Head of caudate nucleus (tissue), 42 donors: ENCODE measurements around the gene TRABD.

Experiments
- DNase-seq, 42 donors: peaks; one replicate each; pipeline versions ENCODE4 v3.0.0 to v3.0.0-alpha.2; 2020 to 2021; ENCODE audit warnings: mixed read lengths in 7 of 42
- intact Hi-C: fragments of 100-400 bp; cut with DNase I; formaldehyde crosslinking; loops from one replicate; pipeline ENCODE4 v1.15.0; 2022

TRABD gene

DNA sequence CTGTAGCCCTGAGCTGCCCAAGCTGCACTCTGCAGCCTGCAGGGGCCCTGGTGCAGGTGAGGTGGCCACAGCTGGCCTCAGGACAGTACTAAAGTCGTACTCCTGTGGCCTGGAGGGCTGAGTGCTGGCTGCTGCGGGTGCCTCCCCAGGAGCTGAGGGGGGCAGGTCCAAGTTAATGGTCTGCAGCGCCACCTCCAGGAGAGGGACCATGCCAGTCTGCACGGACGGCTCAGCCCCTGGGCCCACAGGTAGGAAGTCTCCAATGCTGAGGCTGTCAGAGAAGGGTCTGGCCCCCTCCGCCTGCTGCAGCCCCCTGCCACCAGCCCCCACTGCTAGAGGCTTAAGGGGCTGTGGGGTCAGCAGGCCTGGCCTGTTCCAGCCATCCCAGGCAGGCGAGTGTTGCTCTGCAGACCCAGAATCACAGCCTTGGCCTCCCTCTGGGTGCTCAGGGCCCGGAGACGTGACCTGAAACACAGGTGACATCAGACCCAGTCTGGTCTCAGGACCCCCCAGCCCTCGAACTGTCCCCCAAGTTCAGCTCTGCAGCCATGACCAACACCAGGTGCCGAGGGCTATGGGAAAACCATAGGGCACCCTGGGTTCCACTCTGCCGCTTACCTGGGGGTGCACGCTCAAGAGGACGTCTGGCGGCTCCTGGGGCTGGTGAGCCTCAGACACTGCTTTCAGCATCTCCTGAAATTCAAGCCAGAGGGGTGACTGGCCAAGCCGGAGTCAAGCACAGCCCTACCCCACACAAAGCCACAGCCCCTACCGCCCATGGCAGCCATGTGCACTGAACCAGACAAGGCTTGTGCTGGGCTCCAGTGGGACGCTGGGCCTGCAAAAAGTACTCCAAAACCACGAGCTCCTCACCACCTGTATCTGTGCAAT, 35.9 kb downstream of the TRABD start:
- intact Hi-C loops = no loop called here
- no peak for DNase-seq

DNA sequence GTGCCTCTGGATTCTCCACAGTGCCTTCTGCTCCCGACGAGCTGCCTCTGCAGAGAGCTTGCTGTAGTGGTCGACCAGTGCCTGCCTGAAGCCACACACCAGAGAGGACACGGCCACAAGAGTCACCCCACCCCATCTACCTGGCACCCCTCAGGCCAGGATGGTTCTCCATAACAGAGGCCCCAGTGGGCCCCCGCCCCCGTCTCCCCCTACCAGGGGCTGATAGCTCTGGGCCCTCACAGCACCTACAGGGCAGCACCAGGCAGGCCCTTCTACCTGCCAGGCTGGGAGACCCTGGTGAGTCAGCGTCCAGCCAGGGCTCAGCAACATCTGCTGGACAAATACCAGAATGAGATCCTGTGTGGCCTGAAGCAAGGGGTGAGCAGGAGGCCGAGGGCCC, 36.8 kb downstream of the TRABD start:
- intact Hi-C loops = no loop called here
- DNase-seq = no peak

DNA sequence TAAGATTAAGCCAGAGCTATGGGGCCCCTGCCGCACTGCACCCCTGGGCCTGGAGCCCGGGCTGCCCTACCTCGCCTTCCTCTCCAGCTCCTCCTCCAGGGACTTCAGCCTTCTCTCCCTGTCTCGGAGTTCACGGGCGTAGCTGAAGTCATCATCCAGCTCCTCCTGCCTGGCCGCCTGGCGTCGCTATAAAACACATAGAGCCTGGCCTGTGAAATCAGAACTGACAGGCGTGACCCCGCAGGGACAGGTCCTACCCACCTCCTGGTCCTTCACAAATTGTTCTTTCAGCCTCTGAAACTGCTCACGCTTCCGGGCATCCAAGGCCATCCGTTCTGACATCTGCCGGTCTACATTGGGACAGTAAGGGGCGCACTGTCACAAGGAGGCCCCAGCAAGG, 38.4 kb downstream of the TRABD start:
- no peak for DNase-seq
- intact Hi-C loops = no loop called here

DNA sequence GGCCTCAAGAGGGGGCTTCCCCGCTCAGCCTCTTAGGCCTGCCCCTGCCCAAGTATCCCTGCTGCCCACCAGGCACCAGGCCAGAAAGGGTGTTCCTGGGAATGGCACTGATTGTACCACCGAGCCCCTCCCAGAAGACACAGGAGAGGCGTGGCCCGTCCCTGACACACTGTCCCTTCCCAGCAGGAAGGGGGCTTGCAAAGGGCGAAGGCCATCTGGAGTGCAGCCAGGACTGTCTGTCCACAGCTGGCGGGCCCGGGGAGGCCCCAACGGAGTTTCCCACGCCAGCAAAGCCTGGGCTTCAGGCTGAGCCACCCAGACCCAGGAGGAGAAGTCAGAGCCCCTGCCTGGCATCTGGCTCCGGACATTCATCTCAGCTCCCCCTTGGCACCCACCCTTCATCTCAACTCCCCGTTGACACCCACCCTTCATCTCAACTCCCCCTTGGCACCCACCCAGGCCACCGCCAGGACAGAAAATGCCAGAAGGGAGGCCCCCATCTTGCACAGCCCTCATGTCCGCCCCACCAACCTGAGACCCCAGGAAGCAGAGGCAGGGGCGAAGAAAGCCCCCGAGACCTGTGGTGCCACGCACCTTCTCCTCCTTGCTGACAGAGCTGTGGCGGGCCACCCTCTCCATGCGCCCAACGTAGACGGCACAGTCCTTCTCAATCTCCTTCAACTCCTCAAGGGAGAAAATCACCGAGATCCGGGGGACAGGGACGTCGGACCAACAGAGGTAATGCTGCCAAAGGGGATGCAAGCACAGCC, 39.7 kb downstream of the TRABD start:
- DNase-seq = no peak
- intact Hi-C loops = no loop called here

DNA sequence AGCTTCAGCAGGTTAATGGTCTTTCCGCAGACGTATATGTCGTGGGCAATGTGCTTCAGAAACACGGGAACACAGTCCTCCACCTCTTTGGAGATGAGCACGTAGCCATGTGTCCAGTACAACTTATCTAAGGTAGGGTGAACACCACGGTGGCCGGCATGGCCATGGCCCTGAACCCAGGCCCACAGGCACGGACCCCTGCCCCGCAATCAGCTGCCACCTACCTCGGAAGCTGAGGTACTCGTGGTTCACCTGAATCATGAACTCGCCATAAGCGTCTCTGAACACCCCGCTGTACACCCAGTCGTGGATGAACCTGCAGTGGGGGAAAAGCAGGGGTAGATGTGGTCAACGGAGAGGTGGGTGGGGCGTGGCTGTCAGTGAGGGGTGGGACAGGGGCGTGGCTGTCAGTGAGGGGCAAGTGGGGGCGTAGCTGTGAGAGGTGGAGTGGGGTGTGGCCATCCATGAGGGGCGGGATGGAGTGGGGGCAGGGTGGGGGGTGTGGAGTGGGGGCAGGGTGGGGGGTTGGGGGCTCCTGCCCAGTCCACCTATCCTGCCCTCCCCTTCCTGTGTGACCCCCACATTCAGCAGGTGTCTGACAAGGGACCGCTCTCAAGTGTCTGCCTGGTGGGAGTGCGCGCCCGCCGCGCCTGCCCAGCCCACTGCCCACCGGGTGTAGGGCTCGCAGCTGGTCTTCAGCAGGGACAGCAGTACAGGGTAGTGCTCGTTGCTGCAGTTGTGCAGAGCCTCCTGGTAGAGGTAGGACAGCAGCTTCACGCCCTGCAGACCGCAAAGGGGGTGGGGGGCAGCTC, 40.6 kb downstream of the TRABD start:
- intact Hi-C loops = no loop called here
- no peak for DNase-seq

DNA sequence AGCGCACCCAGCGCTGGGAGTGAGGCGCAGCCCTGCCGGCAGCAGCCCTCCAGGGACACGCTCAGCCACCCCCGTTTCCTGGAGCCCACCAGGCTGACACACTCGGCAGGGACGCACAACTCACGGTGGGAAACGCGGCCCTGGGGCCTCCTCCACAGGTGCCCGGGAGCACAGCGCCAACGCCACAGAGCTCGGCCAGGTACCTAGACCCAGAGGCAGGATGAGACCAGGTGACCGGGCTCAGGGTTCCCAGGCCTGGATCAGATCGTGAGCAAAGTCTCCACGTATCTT, 41.1 kb downstream of the TRABD start:
- intact Hi-C loops = no loop called here
- DNase-seq = no peak

DNA sequence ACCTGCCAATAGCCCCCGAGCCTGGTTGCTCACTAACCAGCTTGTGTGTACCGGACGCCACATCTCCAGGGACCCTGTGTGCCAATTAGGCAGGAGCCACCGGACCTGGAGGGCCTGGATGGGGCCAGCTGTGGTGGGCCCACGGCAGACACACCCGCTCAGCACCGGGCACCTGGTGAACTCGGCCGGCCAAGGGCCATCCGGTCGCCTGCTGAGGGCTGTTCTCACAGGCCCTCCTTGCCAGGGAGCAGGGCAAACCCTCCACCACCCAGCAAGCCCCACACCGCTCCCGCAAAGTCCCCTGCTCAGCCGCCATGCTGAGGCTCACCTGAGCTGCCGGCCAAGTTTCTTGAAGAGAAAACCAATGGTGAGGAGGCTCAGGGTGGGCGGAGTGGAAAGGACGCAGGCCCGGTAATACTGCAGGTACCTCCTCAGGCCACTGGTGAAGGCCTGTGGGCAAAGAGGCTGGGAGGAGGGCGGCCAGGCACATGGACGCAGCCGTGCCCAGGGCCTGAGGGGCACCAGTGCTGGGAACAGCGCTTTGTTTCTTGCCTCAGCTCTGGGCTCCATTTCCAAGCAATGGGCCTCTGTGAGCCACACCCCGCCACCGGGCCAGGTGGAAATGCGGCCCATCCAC, 42.0 kb downstream of the TRABD start:
- DNase-seq = no peak
- intact Hi-C loops = no loop called here

DNA sequence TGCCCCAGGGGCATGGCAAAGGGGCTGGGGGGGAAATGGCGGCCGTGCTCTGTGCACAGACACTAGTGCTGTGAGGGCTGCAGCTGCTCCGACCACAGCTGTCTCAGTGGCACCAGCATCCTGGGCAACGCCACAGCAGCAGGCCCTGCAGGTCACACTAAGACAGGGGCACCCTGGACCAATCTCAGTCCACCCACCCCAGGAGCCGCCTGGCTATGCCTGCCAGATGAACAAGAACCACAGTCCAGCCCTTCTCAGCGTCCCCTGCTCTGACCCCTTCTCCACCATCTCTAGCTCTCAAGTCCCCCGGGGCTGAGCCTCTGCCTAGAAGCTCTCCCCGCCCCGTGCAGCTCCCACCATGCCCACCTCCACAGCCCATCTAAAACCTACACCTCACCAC, 42.7 kb downstream of the TRABD start:
- intact Hi-C loops = no loop called here
- DNase-seq = no peak

DNA sequence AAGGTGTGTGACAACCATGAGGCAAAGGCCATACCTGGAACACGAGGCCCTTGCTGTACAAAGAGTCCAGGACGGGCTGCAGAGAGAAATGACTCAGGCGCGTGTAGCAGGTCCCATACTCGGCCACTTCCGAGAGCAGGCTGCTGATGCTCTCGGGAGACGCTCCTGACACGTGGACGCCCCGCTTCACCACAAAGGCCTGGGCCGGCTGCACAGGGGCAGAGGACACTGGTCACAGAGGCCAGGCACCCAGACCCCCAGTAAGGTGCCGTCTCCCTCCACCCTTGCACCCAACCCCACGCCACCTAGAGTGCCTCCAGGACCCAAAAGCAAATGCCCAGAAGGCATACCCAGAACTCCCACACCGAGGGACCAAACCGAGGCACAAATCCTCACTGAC, 43.7 kb downstream of the TRABD start:
- intact Hi-C loops = no loop called here
- DNase-seq = no peak

DNA sequence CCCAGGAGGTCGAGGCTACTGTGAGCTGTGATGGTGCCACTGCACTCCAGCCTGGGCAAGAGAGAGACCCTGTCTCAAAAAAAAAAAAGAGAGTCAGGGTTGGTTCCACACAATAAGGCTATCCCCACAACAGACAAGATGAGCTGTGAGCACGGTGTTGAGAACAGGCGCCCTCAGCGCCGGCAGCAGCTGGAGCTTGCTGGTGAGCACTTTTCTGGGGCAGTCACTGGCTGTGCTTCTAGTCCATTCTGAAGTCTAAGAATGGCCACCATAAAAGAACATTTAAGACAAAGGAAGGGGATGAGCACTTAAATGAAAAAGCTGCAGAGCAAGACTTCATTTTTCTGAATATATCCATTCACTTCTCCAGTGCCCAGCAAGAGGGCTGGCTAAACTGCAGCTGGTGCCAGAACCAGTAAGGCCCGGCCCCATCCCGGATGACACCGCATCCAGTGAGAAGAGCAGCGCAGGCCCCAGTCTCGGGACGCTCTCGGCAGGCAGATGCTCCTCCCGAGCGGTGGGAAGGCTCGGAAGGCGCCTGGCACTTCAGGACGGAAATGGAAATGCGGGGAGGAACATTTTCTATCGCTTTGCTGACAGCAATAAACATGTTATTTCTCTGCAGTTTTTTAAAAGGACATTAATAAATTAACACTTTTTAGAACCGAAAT, 46.9 kb downstream of the TRABD start:
- intact Hi-C loops = no loop called here
- DNase-seq = no peak

DNA sequence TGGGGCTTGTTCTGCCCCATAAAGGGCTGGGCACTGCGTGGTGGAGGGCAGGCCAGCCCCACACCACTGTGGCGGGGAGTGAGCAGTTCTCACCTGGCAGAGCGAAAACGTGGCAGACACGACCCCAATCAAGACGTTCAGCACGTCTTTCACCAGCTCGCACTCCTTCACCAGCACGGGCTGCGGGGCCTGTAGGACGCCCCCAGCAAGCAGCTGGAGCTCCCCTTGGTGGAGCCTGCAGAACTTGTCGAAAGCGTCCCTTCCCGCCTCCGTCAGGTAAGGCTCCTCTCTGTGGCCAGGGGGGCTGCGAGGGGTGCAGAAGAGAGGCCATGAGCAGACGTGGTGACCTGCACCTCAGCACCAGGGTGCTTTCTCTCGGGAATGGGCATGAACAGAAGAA, 47.5 kb downstream of the TRABD start:
- intact Hi-C loops = no loop called here
- DNase-seq = no peak

DNA sequence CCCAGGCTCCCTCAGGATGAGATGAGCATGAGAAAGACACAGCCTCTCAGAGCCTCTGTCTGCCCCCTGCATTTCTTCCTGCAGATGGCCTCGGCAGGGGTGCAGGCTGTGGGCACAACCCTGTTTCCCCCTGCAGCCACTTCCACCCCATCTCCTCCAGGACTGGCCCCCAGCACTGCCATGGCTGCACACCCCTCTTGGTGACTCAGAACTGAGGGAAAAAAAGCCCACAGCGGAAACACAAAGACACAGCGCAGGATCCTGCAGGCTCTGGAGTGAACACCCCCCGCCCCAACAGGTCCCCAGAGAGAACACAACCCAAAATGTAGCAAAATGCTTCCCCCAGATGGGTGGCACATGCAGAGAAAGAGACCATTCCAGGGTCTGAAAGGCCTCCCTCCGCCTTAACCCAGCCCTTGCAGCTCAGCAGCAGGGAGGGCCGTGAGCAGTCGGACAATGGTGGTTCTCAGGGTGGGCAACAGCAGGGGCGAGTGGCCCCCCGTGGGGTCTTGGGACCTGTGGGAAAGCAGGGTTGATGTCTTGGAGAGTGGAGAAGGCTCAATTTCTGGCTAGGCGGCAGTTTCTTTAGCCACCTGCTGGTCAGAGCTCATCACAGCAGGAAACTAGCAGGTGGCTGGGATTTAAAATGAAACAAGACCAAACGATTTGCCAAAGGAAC, 51.2 kb downstream of the TRABD start:
- intact Hi-C loops = no loop called here

DNA sequence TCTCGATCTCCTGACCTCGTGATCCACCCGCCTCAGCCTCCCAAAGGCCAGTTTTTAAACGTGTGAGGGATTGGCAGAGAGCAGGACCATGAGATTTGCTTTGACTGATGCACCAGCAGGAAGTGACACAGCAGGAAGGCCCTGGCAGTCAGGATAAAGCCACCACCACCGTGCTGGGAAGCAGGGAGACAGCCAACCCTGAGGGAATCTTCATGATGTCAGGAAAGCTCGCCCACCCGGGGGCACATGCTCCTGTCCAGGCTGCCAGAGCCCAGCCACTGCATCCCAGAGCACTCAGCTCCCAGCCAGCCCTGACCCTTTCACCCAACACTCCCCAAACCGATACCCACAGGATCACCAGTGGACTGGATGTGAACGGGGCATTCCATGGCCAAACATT, 53.0 kb downstream of the TRABD start:
- intact Hi-C loops = no loop called here
- no peak for DNase-seq

More for the DNA sequence above, 51.2 kb downstream of the TRABD start:
- DNase-seq = no peak

DNA sequence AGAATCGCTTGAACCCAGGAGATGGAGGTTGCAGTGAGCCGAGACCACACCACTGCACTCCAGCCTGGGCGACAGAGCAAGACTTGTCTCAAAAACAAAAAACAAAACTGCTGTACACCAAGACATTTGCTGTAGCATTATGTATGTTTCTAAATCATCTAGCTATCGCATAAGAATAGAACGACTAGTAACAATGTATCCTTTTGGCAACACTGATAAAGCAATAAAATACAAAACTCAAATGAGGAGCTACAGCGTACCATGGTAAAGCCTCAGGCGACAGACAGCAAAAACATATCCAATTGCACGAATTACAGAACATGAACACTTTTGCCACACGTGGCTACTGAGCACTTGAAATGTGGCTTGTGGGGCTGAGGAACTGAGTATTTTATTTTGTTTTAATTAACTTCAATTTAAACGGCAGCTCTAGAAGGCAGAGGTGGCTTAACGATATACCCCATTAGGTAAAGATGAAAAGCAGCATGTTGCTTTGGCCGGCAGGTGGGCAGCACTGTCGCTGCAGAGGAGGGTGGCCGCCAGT, 56.8 kb downstream of the TRABD start:
- DNase-seq = no peak
- intact Hi-C loops = loop anchor here (5.0 to 10.0 kb wide), 2 partner anchors 100 to 262 kb away; partner anchors contain the start of genes LMF2, NCAPH2 and PPP6R2

DNA sequence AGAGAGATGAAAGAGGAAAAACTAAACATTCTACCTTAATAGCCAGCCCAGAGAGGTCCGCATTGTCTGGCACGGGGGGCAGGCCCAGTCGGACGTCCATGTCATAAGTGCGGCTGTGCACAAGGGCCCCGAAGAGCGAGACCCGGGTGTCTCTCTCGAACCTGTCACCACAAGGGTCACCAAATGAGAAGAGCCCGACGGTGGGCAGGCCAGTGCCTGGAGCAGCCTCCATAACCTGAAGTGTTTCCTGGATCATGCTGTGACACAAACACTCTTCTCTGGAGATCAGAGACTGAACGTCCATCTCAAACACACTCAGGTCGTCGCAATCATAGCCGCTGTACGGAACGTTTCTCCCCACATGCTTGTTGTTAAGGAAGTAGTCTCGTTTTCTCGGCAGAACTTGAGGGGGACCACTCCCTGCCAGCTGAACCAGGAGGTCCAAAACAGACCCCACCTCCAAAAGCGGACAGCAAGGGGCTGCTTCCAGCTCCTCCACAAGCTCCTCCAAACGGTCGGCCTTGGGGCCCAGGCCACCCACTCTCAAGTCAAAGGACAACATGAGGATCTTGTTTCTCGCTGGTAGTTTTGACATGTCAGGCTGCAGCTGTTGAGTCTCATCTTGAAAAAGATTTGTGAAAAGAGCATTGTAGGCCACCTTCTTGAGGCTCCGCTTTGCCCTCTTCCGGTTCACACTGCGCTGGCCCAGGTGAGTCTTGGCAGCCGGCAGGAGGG, 58.1 kb downstream of the TRABD start:
- intact Hi-C loops = loop anchor here (5.0 to 10.0 kb wide), 2 partner anchors 98 to 261 kb away; partner anchors contain the start of genes LMF2, NCAPH2 and PPP6R2
- no peak for DNase-seq

DNA sequence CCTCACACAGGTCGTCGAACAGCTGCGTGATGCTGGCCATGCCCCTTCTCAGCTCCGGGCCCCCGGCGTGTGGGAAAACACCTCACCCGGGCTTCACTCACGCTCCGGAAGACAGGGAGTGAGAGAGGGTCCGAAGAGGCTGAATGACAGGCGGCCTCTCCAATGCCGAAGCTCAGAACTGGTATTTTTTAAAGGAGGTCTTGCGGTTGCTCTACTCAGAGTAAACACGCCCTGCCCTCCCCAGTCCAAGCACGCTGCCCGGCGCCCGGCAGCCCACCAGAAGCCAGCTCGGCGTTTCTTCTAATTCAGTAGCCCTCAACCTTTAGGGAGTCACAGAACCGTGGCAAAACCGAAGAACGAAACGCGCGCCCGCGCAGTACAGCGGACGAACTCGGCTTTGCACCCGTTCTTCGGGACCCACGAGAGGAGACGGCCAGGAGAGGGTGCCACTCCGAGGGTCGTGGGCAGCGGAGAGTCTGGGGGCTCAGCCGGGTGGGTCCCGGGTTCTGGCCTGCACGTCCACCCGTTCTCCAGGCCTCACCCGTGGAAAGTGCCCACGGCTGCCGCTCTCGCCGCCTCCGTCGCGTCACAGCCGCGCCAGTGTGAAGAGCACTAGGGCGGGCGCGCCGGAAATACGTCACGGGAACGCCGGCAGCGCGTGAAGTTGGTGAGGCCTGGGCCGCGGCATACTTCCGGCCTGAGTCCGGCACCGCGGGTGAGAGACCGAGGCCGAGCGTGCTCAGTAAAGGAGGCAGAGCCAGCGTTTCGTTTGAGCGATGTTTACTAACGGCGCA, 58.9 kb downstream of the TRABD start, which contains the start of gene TUBGCP6:
TSS of gene TUBGCP6 (minus strand) at position 604 of the 794 bp plus-strand sequence. CDS start at position 40, 564 bp downstream.
- intact Hi-C loops = loop anchor here (5.0 to 10.0 kb wide), 2 partner anchors 98 to 260 kb away; partner anchors contain the start of genes LMF2, NCAPH2 and PPP6R2
- DNase-seq = peak; percentile 90 to 99 (median 97)
